ENCODE data around the gene RAD51C. TPM values are rescaled to one million over a fixed set of nuclear protein-coding genes. Genes with fewer than 3 reads are reported as not detected.

RAD51C gene
- total and polyA plus RNA-seq, 5 donors from 2014 or later: 12.7 to 89.3 (median 53.9) TPM

Other genes with a start within 250 kb of the RAD51C start
- gene HSF5, start 204.2 kb upstream of the RAD51C start, total RNA-seq: 3.0 TPM
- gene HSF5, start 204.2 kb upstream of the RAD51C start, polyA plus RNA-seq: 1 to 10 TPM in 3 of 4 donors, under 1 TPM in 1; 0.83 to 2.1 (median 1.4) TPM
- gene MTMR4, start 178.0 kb upstream of the RAD51C start, total RNA-seq: 43.6 TPM
- 10 to 100 TPM; 16.5 to 23.8 (median 18.6) TPM for gene MTMR4, start 178.0 kb upstream of the RAD51C start, polyA plus RNA-seq
- 1.8 TPM for gene TEX14, start 557 bp upstream of the RAD51C start, total RNA-seq
- under 1 TPM in 2 of 4 donors, not detected in 2; 0.05 to 0.37 TPM for gene TEX14, start 557 bp upstream of the RAD51C start, polyA plus RNA-seq
- not detected for gene PPM1E, start 63.3 kb downstream of the RAD51C start, total RNA-seq
- not detected for gene PPM1E, start 63.3 kb downstream of the RAD51C start, polyA plus RNA-seq